ENCODE results near the gene DUOX2.
"Not testable (repeated sequence)": the region's sequence is repeated elsewhere in the genome, so short reads cannot be mapped to it uniquely, and the experiment has no call there.

The DUOX2 gene

GRCh38 chr15:45058690-45059675 lies 55.0 kb downstream of the DUOX2 start:
- DNase-seq = peak; percentile 10

GRCh38 chr15:45052676-45053075 lies 61.3 kb downstream of the DUOX2 start:
- not testable (repeated sequence) for DNase-seq

- no peak for DNase-seq
Observed at GRCh38 chr15:45050587-45050986, 63.4 kb downstream of the DUOX2 start.

- DNase-seq = peak; percentile 96
Observed at GRCh38 chr15:45048794-45049631, 65.0 kb downstream of the DUOX2 start.

- DNase-seq = not testable (repeated sequence)
Observed at GRCh38 chr15:45048449-45048793, 65.6 kb downstream of the DUOX2 start.

GRCh38 chr15:45044270-45044669 lies 69.7 kb downstream of the DUOX2 start:
- DNase-seq = not testable (repeated sequence)

- DNase-seq = not testable (repeated sequence)
Observed at GRCh38 chr15:45042859-45043258, 71.1 kb downstream of the DUOX2 start.
